Neural cell (in vitro differentiated cells): ENCODE measurements around the gene PARD3B.

Source experiments
- EZH2 ChIP-seq: fragments of 200-600, 300-800 bp; shearing (Covaris generic), sonication (generic); IDR thresholded peaks from 2 replicates; pipeline ENCODE4 v1.6.1; 2014; ENCODE audit warnings: antibody characterized with exemption, low read length, borderline replicate concordance, mild to moderate bottlenecking; ENCODE audit not compliant: insufficient read depth, poor library complexity, severe bottlenecking
- MXI1 ChIP-seq: fragments of 450-650 bp; conservative IDR thresholded peaks from 2 replicates; pipeline ENCODE4 v1.6.1; 2014; ENCODE audit warnings: antibody characterized with exemption, mild to moderate bottlenecking; ENCODE audit not compliant: poor library complexity, severe bottlenecking
- POLR2AphosphoS5 ChIP-seq: IDR thresholded peaks from 2 replicates; pipeline ENCODE4 v1.6.1; 2012
- RAD21 ChIP-seq: fragments of 450-650 bp; conservative IDR thresholded peaks from 2 replicates; pipeline ENCODE4 v1.6.1; 2014; ENCODE audit warnings: antibody characterized with exemption, mild to moderate bottlenecking, moderate library complexity
- SMC3 ChIP-seq: fragments of 450-650 bp; conservative IDR thresholded peaks from 2 replicates; pipeline ENCODE4 v1.6.1; 2014; ENCODE audit warnings: antibody characterized with exemption, mild to moderate bottlenecking, moderate library complexity; ENCODE audit not compliant: poor library complexity
- TAF1 ChIP-seq: IDR thresholded peaks from 2 replicates; pipeline ENCODE4 v1.6.1; 2012; ENCODE audit warnings: low read depth
- TF ChIP-seq, protein P1 (sequence below): fragments of 450-650 bp; IDR thresholded peaks from 2 replicates; pipeline ENCODE4 v1.5.1; 2014; ENCODE audit warnings: antibody characterized with exemption, mild to moderate bottlenecking, moderate library complexity; ENCODE audit not compliant: poor library complexity, severe bottlenecking
- TF ChIP-seq, protein P2 (sequence below): IDR thresholded peaks from 2 replicates; pipeline ENCODE4 v1.6.1; 2012; ENCODE audit warnings: borderline replicate concordance

DNA sequence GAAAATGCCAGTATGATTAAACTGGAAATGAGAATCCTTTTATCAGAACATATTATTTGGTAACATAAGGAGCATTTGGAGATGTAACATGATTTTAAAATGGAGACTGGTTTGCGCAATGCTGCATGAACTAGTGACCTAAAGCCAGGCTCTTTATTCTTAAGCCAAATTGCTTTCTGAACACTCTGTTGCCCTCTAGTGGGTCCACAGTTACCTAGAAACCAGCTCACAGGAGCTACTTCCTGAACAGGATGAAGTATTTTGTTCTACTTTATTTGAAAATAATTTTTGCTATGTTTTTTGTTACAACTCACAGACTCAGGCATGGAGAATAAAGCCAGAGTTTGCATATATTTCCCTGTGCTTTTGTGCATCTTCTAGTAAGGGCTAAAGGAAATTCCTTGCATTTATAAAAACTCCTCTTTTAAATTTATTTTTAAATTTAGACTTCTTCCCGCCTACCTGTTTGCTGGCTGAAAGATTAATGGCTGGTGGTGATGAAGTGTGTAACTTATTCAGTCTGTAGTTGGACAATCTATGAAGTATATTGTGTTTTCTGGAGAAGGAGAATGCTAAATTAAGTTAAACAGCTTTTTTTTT lies 146.7 kb downstream of the PARD3B start:
- TF ChIP-seq, protein P1, sequence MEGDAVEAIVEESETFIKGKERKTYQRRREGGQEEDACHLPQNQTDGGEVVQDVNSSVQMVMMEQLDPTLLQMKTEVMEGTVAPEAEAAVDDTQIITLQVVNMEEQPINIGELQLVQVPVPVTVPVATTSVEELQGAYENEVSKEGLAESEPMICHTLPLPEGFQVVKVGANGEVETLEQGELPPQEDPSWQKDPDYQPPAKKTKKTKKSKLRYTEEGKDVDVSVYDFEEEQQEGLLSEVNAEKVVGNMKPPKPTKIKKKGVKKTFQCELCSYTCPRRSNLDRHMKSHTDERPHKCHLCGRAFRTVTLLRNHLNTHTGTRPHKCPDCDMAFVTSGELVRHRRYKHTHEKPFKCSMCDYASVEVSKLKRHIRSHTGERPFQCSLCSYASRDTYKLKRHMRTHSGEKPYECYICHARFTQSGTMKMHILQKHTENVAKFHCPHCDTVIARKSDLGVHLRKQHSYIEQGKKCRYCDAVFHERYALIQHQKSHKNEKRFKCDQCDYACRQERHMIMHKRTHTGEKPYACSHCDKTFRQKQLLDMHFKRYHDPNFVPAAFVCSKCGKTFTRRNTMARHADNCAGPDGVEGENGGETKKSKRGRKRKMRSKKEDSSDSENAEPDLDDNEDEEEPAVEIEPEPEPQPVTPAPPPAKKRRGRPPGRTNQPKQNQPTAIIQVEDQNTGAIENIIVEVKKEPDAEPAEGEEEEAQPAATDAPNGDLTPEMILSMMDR: peak; percentile 83
- no peak for TF ChIP-seq EZH2
- TF ChIP-seq SMC3: peak; percentile 93
- TF ChIP-seq RAD21: peak; percentile 90
- TF ChIP-seq MXI1: no peak
- TF ChIP-seq, protein P2, sequence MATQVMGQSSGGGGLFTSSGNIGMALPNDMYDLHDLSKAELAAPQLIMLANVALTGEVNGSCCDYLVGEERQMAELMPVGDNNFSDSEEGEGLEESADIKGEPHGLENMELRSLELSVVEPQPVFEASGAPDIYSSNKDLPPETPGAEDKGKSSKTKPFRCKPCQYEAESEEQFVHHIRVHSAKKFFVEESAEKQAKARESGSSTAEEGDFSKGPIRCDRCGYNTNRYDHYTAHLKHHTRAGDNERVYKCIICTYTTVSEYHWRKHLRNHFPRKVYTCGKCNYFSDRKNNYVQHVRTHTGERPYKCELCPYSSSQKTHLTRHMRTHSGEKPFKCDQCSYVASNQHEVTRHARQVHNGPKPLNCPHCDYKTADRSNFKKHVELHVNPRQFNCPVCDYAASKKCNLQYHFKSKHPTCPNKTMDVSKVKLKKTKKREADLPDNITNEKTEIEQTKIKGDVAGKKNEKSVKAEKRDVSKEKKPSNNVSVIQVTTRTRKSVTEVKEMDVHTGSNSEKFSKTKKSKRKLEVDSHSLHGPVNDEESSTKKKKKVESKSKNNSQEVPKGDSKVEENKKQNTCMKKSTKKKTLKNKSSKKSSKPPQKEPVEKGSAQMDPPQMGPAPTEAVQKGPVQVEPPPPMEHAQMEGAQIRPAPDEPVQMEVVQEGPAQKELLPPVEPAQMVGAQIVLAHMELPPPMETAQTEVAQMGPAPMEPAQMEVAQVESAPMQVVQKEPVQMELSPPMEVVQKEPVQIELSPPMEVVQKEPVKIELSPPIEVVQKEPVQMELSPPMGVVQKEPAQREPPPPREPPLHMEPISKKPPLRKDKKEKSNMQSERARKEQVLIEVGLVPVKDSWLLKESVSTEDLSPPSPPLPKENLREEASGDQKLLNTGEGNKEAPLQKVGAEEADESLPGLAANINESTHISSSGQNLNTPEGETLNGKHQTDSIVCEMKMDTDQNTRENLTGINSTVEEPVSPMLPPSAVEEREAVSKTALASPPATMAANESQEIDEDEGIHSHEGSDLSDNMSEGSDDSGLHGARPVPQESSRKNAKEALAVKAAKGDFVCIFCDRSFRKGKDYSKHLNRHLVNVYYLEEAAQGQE: no peak
- TF ChIP-seq TAF1: no peak
- no peak for TF ChIP-seq POLR2AphosphoS5
